ENCODE results near the gene CCDC183. TPM values are rescaled to one million over a fixed set of nuclear protein-coding genes. Genes with fewer than 3 reads are reported as not detected.

Gene CCDC183
- total and polyA plus RNA-seq, 10 donors: 0.41 to 1.6 (median 0.69) TPM

- 86 to 93% (median 90%) methylated on average over 3 to 12 of the region's 12 CpGs for WGBS, 5 donors
- TF ChIP-seq CTCF (IDR thresholded peaks at IDR 0.05 in 8 of 11, conservative IDR thresholded peaks at IDR 0.05 in 3 of 11): no peak
- no peak for TF ChIP-seq POLR2A (IDR thresholded peaks at IDR 0.05)
- no peak for TF ChIP-seq POLR2AphosphoS5 (IDR thresholded peaks at IDR 0.05)
- intact Hi-C loops (cut with DNase I; ENCODE audit: low total_unique reads): no loop called here
- Histone ChIP-seq H3K9me3 (peaks cover 0 to 10% (median 7%) of the 10 kb centered on the region in 8 donors), H3K27me3 (replicated peaks in 1 of 7) (peaks cover 0 to 4% (median 0%) of the 10 kb centered on the region in 7 donors), H3K4me3 (no peak overlapping the region), H3K4me1 (peaks cover 0 to 9% (median 2%) of the 10 kb centered on the region in 6 donors), H3K36me3 (no peaks in the 10 kb centered on the region), H3K27ac (no peak overlapping the region)
- no peak for DNase-seq
Observed at GRCh38 chr9:136774416-136775045, 21.6 kb upstream of the CCDC183 start.

- Histone ChIP-seq H3K36me3 (no peaks in the 10 kb centered on the region), H3K4me1 (peaks cover 0 to 6% (median 0%) of the 10 kb centered on the region in 6 donors), H3K27me3 (replicated peaks in 1 of 7) (no peaks in the 10 kb centered on the region), H3K4me3 (no peak overlapping the region), H3K27ac (no peak overlapping the region), H3K9me3 (peaks cover 0 to 10% (median 7%) of the 10 kb centered on the region in 8 donors)
- no peak for DNase-seq
- TF ChIP-seq POLR2AphosphoS5 (IDR thresholded peaks at IDR 0.05): no peak
- TF ChIP-seq CTCF (IDR thresholded peaks at IDR 0.05 in 8 of 11, conservative IDR thresholded peaks at IDR 0.05 in 3 of 11): no peak
- no peak for TF ChIP-seq POLR2A (IDR thresholded peaks at IDR 0.05)
- 79 to 97% (median 90%) methylated on average over 5 to 6 of the region's 6 CpGs for WGBS, 5 donors
- intact Hi-C loops (cut with DNase I; ENCODE audit: low total_unique reads): no loop called here
Observed at GRCh38 chr9:136775191-136775590, 20.9 kb upstream of the CCDC183 start.

- no peak for DNase-seq
- WGBS, 5 donors: 40 to 65% (median 56%) methylated on average over 7 of the region's 7 CpGs
- no peak overlapping the region for H3K27ac ChIP-seq
- intact Hi-C loops (cut with DNase I; ENCODE audit: low total_unique reads): no loop called here
- H3K27me3 ChIP-seq (replicated peaks in 1 of 7): no peaks in the 10 kb centered on the region
- peaks cover 0 to 10% (median 7%) of the 10 kb centered on the region in 8 donors for H3K9me3 ChIP-seq
- no peak overlapping the region for H3K4me3 ChIP-seq
- no peaks in the 10 kb centered on the region for H3K36me3 ChIP-seq
- no peak for TF ChIP-seq POLR2AphosphoS5 (IDR thresholded peaks at IDR 0.05)
- TF ChIP-seq POLR2A (IDR thresholded peaks at IDR 0.05): no peak
- TF ChIP-seq CTCF (IDR thresholded peaks at IDR 0.05 in 8 of 11, conservative IDR thresholded peaks at IDR 0.05 in 3 of 11): no peak
- H3K4me1 ChIP-seq: peaks cover 0 to 6% (median 0%) of the 10 kb centered on the region in 6 donors
Observed at GRCh38 chr9:136776947-136777346, 19.2 kb upstream of the CCDC183 start.

- TF ChIP-seq CTCF (IDR thresholded peaks at IDR 0.05 in 8 of 11, conservative IDR thresholded peaks at IDR 0.05 in 3 of 11) (no peak), POLR2A (IDR thresholded peaks at IDR 0.05) (no peak), POLR2AphosphoS5 (IDR thresholded peaks at IDR 0.05) (no peak)
- 70 to 81% (median 75%) methylated on average over 14 of the region's 14 CpGs for WGBS, 5 donors
- no peak for DNase-seq
- Histone ChIP-seq H3K27ac (no peak overlapping the region), H3K36me3 (no peaks in the 10 kb centered on the region), H3K4me1 (peaks cover 0 to 6% (median 0%) of the 10 kb centered on the region in 6 donors), H3K27me3 (replicated peaks in 1 of 7) (no peaks in the 10 kb centered on the region), H3K9me3 (peaks cover 0 to 10% (median 7%) of the 10 kb centered on the region in 8 donors), H3K4me3 (no peak overlapping the region)
- intact Hi-C loops (cut with DNase I; ENCODE audit: low total_unique reads): no loop called here
Observed at GRCh38 chr9:136777359-136777758, 18.8 kb upstream of the CCDC183 start.

Data from spleen (tissue), 11 donors.